ENCODE results near the gene TINAGL1. TPM values are rescaled to one million over a fixed set of nuclear protein-coding genes. Genes with fewer than 3 reads are reported as not detected.

The TINAGL1 gene
- total RNA-seq, 1 experiment from 2014 or later: 2.5 TPM

GRCh38 chr1:31598980-31599379 is 22.7 kb downstream of the TINAGL1 start:
- Histone ChIP-seq H2AK5ac (ENCODE audit: insufficient read length, low read length) (no peak overlapping the region), H3K9me3 (ENCODE audit: control insufficient read depth, low read depth, low read length) (no peaks in the 10 kb centered on the region), H2BK120ac (ENCODE audit: low read depth, low read length, poor library complexity, severe bottlenecking) (no peak overlapping the region), H3T11ph (ENCODE audit: low read length) (no peak overlapping the region), H4K20me1 (ENCODE audit: control insufficient read depth, insufficient read depth, insufficient read length) (no peaks in the 10 kb centered on the region), H4K91ac (ENCODE audit: insufficient read length, low read depth, low read length) (no peak overlapping the region), H2BK12ac (ENCODE audit: insufficient read length, low read depth, low read length) (no peak overlapping the region), H2BK5ac (ENCODE audit: insufficient read length, low read length) (no peak overlapping the region), H3K4me1 (ENCODE audit: insufficient read depth, low read length) (no peaks in the 10 kb centered on the region), H4K8ac (replicated peaks; ENCODE audit: insufficient read length, low read depth, low read length) (no peak overlapping the region), H3K27me3 (ENCODE audit: insufficient read depth, low read length) (no peaks in the 10 kb centered on the region), H3K27ac (ENCODE audit: insufficient read length, low read depth, low read length) (no peak overlapping the region), H3K56ac (ENCODE audit: insufficient read length, low read depth, low read length) (no peak overlapping the region), H2AFZ (ENCODE audit: low read length) (no peak overlapping the region), H2BK20ac (ENCODE audit: low read depth, low read length, poor library complexity, severe bottlenecking) (no peak overlapping the region), H3K4ac (ENCODE audit: low read depth, low read length) (no peak overlapping the region), H3K9ac (ENCODE audit: extremely low read depth, insufficient read length, low read length) (no peak overlapping the region), H3K79me2 (ENCODE audit: insufficient read depth, low read length) (no peaks in the 10 kb centered on the region), H3K18ac (ENCODE audit: insufficient read length, low read depth, low read length) (no peak overlapping the region), H3K79me1 (ENCODE audit: insufficient read depth, low read depth, low read length, poor library complexity, severe bottlenecking) (no peaks in the 10 kb centered on the region), H3K23me2 (ENCODE audit: insufficient read length, low read depth, low read length, poor library complexity, severe bottlenecking) (no peaks in the 10 kb centered on the region), H4K5ac (ENCODE audit: insufficient read length, low read depth, low read length) (no peak overlapping the region), H3K4me2 (ENCODE audit: insufficient read depth, insufficient read length, low read length) (no peak overlapping the region), H3K23ac (ENCODE audit: insufficient read length, low read depth, low read length) (no peak overlapping the region), H3K14ac (ENCODE audit: insufficient read depth, low read length) (no peak overlapping the region), H2BK15ac (ENCODE audit: low read depth, low read length) (no peak overlapping the region)
- no peak for DNase-seq
- Mint-ChIP-seq H3K4me1 (no peaks in the 10 kb centered on the region), H3K9me3 (no peaks in the 10 kb centered on the region), H3K4me3 (no peak overlapping the region), H3K27ac (no peak overlapping the region), H3K27me3 (ENCODE audit: low read depth) (peaks cover 9% of the 10 kb centered on the region), H3K36me3 (ENCODE audit: insufficient read depth in 1 of 3, low read depth in 3 of 3) (no peaks in the 10 kb centered on the region)
- TF ChIP-seq CTCF (conservative IDR thresholded peaks at IDR 0.05): no peak
- no CpG with 5 or more reads among the region's 7 CpGs for WGBS (ENCODE audit: extremely low coverage, insufficient read length, low lambda C conversion rate)

Data from H9 (cell line).